GM20431 (cell line): ENCODE data around the gene PIH1D1.
"Not testable (repeated sequence)": the region's sequence is repeated elsewhere in the genome, so short reads cannot be mapped to it uniquely, and the experiment has no call there.

ENCODE experiments used
- in situ Hi-C: fragments of 300-500 bp; cut with MseI, MboI; formaldehyde crosslinking; loops from one replicate; pipeline ENCODE4 v1.15.0; 2020; ENCODE audit warnings: low sequenced_read_pairs; ENCODE audit not compliant: unreplicated experiment

The PIH1D1 gene

DNA sequence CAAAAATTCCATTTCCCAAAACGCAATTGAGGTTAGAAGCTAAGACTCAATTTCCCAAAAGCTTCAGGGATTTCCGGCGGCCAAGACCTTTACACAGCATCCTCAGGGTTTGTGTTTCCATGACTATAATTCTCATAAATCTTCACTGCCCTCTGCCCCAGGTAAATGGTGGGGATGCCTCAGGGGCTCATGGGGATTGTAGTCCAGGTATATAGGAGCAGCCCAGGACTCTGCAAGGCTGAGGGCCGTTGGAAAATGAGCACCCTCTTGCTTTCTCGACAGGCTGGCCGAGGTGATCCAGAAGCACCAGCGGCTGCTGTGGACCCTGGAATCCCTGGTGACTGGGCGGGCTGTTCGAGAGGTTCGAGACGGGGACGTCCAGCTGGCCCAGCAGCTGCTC is 7.8 kb upstream of the PIH1D1 start:
- in situ Hi-C loops, result no loop called here

DNA sequence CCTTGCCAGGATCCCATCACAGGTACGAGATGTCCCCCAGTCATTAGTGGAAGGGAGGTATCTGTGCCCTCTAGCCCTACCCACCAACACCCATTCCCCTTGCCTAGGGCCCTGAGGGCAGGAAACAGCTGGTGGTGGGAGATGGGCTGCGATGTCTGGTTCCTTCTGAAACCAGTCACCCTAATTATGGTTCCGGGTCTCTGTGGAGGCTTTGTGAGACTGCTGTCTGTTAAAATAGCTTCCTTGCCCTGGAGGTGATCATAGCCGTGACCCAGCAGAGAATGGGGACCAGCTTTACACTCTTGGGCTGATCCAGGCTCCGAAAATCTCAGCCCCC is 6.9 kb upstream of the PIH1D1 start:
- in situ Hi-C loops, result no loop called here

DNA sequence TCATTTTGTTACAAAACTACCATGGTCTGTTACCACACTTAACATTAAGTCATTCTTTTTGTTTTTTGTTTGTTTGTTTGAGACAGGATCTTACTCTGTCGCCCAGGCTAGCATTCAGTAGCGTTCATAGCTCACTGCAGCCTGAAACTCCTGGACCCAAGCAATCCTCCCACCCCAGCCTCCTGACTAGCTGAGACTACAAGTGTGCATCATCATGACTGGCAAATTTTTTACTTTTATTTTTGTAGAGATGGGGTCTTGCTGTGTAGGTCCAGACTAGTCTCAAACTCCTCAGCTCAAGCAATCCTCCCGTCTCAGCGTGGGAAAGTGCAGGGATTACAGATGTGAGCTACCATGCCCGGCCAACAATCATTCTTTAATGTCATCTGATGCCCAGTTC is 4.7 kb upstream of the PIH1D1 start:
- in situ Hi-C loops, result no loop called here

DNA sequence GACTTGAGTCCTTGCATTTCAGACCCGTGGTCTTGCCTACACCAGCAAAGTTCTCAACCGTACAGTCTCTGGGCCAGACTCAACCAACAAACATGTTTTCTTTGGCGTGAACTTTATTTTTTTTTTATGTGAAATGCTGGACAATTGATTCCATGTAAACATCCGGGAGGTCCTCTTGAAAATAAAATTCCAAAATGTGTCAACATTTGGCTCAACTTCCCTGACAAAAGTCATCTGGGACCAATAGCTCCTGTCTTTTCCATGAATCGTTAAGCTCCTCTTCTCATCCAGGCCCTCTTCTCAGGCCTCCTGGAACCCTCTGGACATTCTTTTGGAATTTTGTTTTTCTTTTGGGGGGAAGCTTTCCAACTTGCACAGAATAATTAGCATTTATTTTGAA is 4.2 kb upstream of the PIH1D1 start:
- in situ Hi-C loops, result no loop called here

DNA sequence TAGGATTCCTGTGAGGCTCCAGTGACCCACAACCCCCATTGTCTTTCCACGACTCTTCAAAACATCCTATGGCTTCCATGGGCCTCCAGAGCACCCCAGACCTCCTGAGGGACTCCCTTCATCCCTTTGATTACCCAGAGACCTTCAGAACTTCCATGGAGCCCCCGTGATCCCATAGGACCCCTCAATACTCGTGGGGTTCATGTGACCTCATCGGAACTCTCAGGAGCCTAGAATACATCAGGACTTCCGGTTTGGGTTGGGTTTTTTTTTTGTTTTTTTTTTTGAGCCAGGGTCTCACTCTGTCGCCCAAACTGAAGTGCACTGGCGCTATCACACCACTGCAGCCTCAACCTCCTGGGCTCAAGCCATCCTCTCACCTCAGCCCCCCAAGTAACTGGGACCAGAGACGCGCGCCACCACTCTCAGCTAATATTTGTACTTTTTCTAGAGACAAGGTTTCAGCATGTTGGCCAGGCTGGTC is 2.2 kb upstream of the PIH1D1 start:
- in situ Hi-C loops, result no loop called here

DNA sequence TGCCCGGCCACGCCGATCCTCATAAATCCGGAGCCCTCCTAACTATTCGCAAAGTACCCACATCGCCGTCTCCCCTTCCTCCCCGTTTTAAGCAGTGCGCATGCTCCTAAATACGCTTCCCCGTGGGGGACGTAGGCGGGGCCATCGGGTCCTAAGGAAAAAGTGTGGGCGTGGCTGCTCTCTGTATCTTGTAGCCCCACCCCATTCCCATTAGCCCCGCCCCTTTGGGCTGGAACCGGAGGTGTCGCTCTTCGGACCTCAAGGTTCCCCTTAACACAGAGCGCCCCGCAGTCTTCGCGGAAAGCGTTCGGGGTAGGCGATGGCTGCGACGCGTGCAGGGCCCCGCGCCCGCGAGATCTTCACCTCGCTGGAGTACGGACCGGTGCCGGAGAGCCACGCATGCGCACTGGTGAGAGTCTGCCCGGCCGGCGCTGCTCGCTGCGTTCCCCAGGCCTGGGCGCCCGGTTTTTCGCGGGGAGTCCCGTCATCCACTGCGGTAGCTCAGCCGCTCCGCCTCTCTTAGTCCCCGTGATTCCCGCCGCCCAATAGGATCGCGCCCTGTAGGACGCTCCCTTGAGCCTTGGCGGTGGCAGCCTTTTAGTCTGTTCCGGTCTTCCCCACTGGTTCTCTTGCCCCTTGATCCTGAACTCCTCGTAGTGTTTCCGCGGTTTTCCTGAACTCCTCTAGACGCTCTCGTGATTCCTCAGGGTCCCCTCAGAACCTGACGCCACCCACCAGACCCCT is 1.6 kb upstream of the PIH1D1 start, which contains the start of gene ALDH16A1:
Gene ALDH16A1, plus strand, starts transcription at position 213 of the 744 bp plus-strand sequence. Its CDS starts 107 bp downstream, at position 320.
- in situ Hi-C loops, result no loop called here

DNA sequence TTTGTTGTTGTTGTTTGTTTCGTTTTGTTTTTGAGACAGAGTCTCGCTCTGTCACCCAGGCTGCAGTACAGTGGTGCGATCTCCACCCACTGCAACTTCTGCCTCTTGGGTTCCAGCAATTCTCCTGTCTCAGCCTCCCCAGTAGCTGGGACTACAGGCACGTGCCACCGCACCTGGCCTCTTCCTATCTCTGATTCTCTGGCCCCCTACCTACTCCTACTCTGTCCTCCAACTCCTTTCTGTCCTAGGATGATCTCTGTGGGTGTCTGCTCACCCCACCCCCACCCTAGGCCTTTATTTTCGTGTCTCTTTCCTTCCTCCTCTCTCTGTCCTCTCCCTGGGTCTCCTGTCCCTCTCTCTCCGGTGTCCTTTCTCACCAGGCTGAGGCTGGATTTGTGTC is 1.2 kb downstream of the PIH1D1 start:
- in situ Hi-C loops, result no loop called here

DNA sequence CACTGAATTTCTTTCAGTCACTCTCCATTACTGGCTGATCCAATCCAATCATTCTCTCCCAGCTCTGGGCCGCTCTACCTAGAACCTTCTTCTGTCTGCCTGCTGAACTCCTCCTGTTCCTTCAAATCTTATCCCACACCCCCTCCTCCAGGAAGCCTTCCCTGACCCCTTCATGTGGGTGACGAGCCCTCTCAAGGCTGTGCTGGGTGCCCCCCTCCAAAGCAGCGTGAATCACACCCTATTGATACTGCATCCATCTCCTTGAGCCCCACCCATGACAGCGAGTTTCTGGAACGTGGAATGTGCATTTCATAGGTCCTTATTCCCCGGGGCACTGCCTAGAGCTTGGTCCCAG is 3.2 kb downstream of the PIH1D1 start:
- in situ Hi-C loops, result no loop called here

DNA sequence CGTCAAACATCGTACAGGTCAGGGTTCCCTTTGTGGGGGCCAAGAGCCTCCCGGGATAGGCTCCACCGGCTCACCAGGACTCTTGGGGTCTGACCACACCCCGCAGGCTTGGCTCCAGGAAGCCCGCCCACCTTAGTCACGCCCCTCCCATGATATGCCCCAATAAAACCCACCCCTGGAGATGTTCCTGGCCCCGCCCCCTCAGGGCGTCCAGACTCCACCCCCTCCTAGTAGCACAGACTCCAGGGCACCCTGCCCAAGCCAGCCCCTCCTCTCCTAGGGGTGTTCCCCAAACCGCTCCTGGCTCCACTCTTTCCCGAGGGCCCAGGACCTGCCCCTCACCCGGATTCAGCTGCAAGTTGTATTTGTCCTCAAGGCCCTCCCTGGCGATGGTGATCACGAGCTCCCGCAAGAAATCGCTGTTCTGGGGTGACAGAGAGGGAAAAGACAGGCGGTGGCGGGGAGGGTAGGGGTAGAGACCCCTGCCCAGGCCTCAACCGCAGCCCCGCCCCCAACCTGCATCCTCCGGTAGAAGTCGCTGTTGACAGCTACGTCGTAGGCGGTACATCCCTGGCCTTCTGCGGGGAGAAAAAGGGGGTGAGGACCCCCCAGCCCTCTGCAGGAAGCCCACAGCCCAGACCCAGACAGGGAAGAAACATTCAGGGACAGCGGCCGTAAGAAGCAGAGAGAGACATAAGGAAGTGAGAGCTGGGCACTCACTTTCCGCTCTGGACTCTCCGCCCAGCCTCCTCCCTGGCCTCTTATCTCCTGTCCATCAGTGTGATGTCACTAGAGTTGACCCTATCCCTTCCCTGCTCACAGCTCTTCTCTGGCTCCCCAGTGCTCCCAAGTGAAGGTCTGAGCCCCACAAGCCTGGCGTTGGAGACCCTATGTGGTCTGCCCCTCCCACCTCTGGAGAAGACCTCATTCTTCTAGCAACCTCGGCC is 3.9 kb downstream of the PIH1D1 start:
- in situ Hi-C loops, result no loop called here

DNA sequence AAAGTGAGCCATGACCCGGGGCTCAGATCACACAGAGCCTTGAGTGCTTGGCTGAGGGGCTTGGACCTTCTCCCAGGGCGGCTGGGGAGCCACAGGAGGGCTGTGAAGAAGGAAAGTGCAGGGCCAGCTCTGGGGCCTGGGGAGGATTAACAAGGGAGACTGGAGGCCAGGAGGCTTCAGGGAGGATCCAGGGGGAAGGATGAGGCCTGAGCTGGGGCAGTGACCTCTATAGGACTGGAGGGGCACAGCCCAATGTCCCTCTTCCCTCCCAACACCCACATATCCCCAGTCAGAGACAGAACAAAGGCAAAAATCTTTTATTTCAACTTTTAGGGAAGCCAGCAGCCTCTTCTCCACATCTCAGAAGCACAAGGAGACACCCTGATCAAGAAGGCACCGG is 5.6 kb downstream of the PIH1D1 start:
- in situ Hi-C loops, result no loop called here

DNA sequence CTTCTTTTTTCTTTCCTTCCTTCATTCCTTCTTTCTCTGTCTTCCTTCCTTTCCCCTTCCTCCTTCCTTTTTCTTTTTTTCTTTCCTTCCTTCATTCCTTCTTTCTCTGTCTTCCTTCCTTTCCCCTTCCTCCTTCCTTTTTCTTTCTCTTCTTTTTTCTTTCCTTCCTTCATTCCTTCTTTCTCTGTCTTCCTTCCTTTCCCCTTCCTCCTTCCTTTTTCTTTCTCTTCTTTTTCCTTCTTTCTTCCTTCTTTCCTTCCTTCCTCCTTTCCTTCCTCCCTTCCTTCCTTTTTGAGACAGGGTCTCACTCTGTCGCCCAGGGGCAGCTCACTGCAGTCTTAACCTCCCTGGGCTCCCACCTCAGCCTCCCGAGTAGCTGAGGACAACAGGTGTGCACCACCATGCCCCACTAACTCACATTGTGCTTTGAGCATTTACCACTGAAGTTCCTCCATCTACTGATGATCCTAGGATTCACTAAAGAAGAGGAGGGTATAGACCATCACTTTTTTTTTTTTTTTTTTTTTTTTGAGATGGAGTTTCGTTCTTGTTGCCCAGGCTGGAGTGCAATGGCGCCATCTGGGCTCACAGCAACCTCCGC is 7.4 kb downstream of the PIH1D1 start:
- in situ Hi-C loops, result not testable (repeated sequence)

DNA sequence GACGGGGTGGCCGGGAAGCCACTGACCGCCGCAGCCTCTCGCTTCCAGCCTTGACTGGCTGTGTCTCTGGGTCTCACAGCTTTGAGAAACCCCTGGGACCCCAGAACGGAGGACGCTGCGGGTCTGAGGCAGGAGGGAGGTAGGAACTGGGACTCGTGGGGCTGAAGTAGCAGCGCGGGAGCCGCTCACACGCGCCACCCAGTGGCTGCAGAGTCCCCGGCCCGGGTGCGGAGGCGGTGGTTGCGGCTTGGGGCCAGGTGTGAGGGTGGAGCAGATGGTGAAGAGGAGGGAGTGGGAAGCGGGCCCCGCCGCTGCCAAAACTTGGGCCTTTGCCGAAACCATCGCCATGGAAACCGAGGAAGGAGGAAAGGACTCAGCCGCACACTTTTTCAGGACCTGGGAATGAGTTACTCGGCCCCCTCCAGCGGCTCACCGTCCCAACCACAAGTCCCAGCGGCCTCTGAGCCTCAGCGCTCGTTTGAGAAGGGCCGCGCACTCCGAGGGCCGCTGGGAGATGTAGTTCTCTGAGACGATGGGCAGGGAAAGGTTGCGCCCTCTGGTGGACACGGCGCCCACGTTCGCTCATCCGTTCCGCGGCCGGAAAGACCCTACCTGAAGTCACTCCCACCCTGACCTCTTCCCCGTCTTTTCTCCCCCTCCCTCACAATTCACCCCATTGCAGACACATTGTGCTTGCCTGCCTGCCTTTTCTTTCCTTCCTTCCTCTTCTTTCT is 8.1 kb downstream of the PIH1D1 start:
- in situ Hi-C loops, result no loop called here

DNA sequence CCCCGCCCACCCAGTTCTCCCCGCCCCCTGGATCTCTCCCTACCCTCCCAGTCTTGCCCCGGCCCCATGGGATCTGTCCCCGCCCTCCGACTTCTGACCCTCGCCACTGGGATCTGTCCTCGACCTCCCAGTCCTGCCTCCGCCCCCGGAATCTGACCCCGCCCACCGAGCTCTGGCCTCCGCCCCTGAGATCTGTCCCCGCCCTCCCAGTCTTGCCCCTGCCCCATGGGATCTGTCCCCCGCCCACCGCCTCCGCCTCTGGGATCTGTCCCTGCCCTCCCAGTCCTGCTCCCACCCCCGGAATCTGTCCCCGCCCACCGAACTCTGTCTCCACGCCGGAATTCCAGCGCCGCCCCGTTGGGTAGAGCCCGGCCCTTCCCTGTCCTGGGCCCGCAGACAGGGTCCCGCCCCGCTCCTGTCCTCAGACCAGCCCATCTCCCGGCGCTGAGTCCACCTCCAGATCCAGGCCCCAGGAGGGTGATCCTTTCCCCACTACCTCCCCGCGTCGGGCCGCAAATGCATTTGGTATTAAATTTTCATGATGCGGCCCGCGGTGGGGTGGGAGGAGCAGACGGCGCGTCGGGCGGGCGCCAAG is 8.7 kb downstream of the PIH1D1 start:
- in situ Hi-C loops, result no loop called here

DNA sequence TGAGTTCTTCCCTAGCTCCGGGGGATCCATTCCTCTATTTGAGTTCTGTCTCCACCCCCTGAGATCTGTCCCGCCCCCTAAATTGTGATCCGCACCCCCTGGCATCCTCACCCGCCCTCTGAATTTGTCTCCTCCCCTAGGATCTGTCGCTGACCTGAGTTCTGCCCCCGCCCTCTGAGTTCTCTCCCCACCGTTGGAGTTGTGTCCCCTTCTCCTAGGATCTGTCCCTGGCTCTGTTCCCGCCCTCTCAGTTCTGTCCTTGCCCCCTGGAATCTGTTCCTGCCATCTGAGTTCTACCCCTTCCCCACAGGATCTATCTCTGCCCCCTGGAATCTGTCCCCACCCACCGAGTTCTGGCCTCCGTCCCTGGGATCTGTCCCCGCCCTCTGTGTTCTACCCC is 9.3 kb downstream of the PIH1D1 start:
- in situ Hi-C loops, result no loop called here

DNA sequence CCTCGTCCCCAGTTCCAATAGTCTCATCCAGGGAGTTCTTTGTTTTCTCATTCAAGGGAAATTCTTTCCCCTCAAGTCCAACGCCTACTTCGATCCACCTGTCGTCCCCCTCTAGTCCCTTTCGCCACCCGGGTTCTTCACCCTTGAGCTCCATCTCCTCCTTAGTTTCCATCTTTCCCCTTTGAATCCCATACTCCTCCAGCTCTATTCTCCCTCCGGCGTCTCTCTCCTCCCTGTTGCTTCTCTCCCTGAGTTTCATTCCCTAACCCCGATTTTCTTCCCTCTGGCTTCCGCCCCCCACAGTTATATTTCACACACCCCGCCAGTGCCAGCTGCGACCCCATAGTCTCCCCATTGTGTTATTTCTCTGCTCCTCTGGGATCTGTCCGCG is 9.7 kb downstream of the PIH1D1 start:
- in situ Hi-C loops, result no loop called here

DNA sequence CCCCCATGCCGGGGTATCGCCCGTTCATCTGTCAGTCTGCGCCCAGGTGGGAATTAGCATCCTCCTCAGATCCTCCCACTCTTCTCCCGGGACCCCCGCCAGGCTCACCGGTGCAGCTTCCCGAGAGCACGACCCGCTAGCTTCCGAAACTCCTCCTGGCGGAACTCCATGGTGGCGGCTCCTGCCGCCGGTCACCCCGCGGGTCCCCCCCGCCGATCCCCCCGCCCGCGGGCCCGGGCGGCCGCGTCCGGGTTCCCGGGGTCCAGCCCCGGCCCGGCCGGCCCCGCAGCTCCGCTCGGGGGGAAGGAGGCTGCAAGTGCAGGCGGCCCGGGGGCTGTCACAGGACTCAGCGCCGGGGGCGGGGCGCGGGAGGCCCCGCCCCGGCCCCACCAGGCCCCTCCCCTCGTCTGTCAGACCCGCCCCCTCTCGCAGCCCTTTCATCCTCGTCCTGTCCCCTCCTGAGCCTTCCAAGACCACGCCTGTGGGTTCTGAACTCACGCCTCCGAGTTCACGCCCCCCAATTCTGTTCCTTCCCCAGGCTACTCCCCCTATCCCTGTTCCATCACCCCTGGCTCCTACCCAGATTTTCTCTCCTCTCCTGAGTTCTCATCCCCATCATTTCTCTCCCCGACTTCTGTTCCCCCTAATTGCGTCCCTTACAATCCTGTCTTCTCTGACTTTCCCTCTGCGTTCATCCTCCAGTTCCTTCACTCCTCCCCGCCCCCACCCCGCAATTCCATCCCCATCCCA is 10.2 kb downstream of the PIH1D1 start, which contains the start of gene SLC17A7:
Gene SLC17A7, minus strand, starts transcription at position 318 of the 750 bp plus-strand sequence. Its CDS starts 148 bp downstream, at position 170.
- in situ Hi-C loops, result no loop called here

DNA sequence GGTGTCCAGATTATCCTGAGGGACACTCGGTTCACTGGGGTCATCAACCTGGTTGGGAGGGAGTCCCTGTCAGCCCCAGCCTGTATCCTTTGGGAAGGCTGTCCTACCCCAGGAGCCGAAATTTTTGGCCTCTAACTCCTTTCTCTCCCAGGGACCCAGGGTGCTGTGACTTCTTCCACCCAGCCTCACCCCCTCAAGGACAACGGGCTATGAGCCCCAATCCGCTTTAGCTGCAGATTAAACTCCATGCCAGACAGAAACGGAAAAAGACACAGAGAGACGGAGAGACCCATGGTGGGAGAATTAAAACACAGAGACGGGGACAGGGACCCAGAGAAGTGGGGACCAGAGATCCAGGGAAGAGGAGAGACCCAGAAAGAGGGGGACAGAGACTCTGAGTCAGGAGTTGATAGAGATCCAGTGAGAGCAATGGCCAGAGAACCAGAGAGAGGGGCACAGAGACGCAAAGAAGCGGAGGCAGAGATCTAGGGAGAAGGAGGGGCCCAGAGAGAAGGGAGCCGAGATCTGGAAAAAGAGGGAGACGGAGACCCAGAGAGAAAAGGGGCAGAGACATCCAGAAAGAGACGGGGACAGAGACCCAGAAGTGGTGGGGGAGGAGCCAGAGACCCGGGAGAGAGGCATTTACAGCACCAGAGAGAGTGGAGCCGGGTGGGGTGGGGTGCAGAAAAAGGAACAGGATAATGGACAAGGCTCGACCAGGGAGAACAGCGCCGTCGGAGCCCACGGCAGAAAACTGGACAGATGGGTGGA is 11.0 kb downstream of the PIH1D1 start:
- in situ Hi-C loops, result no loop called here

DNA sequence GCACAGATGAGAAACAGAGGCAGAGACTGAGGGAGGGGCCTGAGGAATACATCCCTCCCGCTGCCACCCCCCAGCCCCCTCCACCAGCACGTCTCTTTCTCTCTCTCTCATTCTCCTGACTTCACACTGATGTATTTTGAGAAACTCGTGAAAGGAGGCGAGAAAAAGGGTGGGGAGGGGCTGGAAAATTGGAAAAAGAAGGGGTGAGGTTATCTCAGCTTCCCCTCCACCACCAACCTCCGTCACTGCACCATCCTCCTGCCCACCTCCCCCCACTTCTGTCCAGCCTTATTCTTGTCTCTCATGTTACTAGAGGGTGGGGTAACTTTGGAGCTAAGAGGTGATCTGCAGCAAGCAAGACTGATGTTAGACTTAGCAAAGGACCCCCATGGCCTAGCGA is 11.8 kb downstream of the PIH1D1 start:
- in situ Hi-C loops, result no loop called here
